Measurements from ENCODE around the gene ZW10.
"Not testable (repeated sequence)": the region's sequence is repeated elsewhere in the genome, so short reads cannot be mapped to it uniquely, and the experiment has no call there.

Gene ZW10

DNA sequence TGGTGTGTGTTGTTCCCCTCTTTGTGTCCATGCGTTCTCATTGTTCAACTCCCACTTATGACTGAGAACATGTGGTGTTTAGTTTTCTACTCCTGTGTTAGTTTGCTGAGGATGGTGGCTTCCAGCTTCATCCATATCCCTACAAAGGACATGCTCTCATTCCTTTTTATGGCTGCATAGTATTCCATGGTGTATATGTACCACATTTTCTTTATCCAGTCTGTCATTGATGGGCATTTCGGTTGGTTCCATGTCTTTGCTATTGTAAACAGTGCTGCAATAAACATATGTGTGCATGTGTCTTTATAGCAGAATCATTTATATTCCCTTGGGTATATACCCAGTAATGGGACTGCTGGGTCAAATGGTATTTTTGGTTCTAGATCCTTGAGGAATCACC lies 10.5 kb downstream of the ZW10 start:
- not testable (repeated sequence) for DNase-seq (ENCODE audit: low read depth)

- DNase-seq (ENCODE audit: low read depth), result no peak
These were observed 13.3 kb downstream of the ZW10 start for GRCh38 chr11:113760241-113760640.

DNA sequence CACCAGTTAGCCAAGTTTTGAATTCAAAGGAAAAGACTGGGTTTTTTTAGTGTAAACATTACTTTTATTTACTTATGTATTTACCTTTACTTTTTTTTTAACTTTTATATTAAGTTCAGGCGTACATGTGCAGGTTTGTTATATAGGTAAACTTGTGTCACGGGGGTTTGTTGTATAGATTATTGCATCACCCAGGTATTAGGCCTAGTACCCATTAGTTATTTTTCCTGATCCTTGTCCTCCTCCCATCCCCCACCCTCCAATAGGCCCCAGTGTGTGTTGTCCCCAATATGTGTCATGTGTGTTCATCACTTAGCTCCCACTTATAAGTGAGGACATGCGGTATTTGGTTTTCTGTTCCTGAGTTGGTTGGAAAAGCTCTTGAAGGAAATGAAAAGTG lies 20.6 kb downstream of the ZW10 start:
- no peak for DNase-seq (ENCODE audit: low read depth)

DNA sequence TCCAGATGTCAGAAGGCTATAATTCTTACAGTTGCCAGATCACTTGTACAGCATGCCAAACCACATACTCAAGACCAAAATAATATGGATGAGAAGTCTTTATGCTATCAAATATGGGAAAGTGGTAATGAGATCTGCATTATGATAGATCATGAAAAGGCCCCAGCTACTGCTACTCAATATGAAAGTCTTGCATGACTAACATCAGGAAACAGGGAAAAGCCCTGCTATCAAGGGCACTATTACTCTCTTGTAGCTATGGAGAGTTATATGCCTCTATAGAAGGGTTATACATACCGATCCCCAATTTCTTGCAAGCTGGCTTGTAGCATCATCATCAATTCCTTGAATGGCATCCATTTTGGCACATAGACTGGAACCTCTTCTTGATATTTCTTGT lies 37.2 kb downstream of the ZW10 start:
- no peak for DNase-seq (ENCODE audit: low read depth)

DNA sequence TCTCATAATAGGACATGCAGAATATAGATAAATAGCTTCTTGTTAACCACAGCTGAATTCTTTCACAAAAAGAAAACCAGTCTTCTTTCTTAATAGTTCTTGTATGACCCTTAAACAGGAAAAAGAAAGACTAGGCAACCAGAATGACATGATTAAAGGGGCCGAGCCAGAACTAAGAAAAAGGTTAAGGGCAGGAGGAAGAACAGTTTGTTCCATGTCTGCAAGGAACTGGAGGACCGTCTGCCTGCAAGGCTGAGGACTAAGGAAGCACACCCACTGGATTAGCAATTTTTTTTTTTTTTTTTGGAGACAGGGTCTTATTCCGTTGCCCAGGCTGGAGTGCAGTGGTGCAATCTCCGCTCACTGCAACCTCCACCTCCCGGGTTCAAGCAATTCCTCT lies 41.4 kb downstream of the ZW10 start:
- DNase-seq (ENCODE audit: low read depth), result no peak

GRCh38 chr11:113730887-113731726 lies 42.4 kb downstream of the ZW10 start:
- DNase-seq (ENCODE audit: low read depth), result no peak

GRCh38 chr11:113729456-113729855 lies 44.0 kb downstream of the ZW10 start:
- DNase-seq (ENCODE audit: low read depth), result no peak

DNA sequence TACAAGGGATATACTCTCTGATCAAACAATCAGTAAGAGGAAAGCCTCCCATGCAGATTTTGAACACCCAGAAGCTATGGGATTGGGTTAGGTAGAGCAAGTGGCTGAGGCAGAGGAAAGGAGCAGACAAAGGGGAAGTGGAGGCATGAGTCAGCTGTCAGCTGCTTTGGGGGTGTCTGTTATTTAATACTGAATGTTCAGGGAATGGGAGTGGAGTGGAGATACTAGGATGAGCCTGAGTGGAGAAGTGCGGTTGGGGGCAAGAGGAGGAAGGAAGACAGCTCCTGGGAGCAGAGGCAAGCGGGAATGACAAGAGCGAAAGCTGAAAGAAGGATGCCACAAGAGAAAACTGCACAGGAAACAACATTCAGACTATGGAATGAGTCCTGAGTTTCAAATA lies 44.7 kb downstream of the ZW10 start:
- DNase-seq (ENCODE audit: low read depth), result no peak

DNA sequence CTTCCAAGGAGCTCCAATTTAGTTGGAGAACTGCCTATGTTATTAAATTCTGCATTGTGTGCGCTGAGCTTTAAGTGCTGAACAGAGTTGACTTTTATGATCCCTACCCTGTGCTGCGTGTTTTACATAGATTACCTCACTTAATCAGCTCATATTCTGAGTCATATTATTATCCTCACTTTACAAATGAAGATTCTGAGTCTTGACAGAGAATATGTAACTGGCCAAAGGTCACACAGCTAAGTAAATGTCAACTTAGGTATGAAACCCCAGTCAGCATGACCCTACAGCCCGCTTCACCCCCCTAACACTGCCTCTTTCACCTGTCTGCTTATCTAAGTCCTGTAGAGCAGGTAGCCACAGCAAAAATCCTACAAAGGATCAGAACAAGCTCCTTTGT lies 47.6 kb downstream of the ZW10 start:
- DNase-seq (ENCODE audit: low read depth), result no peak

DNA sequence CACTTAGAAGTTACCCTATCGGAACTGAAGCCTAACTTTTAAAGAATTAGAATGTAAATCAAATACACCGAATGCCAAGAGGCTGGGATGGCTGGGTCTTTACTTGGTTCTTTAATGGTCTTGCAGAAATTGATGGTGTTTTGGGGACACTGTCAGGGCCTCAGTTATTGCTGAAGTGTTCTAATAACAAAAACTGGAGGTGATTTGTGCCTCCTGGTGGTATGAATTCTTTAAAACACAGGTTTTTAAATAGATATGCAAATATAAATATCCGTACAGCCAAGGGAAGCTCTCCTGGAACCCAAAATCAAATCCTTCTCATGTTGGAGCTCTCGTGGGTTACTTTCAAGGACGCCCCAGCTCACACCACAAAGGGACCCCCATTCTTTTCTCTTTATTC lies 48.1 kb downstream of the ZW10 start:
- DNase-seq (ENCODE audit: low read depth), result no peak

DNA sequence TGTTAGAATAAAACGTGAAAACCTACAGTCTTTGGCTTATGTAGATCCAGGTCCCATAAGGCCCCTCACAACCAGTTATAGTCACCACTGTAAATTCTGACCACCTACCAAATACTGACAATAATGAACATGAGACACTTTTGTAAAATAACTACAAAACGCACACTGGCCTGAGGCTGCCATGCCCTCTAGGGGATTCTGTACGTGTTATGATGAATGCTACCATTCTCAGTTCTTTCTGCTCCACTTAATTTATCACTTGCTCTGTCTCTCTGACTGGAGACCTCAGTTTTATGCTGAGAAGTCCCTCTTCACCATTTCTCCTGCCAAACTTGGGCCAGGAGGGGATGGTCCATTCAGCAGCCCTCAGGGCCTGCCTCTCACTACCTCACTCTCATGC lies 48.7 kb downstream of the ZW10 start:
- DNase-seq (ENCODE audit: low read depth), result no peak

GRCh38 chr11:113723787-113724186 lies 49.7 kb downstream of the ZW10 start:
- DNase-seq (ENCODE audit: low read depth), result no peak

- DNase-seq (ENCODE audit: low read depth), result no peak
These were observed 50.6 kb downstream of the ZW10 start for GRCh38 chr11:113722934-113723333.

DNA sequence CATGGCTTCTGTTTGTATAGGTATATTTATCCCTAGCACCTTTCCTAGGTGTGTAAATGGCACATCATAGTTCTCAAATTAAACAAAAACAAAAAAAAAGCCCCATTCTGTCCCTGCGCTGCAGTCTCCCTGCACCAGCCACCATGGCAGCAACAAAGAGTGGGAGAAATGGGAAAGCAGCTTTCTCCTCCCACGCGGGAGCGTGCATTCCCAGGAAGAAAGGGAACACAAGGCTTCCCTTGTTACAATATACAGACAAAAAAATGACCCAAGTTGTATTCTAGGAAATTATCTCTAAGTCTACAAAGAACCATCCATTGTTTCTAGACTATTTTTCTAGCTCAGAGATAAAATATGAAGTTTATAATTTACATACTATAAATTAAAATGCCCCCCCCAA lies 51.3 kb downstream of the ZW10 start:
- DNase-seq (ENCODE audit: low read depth), result no peak

DNA sequence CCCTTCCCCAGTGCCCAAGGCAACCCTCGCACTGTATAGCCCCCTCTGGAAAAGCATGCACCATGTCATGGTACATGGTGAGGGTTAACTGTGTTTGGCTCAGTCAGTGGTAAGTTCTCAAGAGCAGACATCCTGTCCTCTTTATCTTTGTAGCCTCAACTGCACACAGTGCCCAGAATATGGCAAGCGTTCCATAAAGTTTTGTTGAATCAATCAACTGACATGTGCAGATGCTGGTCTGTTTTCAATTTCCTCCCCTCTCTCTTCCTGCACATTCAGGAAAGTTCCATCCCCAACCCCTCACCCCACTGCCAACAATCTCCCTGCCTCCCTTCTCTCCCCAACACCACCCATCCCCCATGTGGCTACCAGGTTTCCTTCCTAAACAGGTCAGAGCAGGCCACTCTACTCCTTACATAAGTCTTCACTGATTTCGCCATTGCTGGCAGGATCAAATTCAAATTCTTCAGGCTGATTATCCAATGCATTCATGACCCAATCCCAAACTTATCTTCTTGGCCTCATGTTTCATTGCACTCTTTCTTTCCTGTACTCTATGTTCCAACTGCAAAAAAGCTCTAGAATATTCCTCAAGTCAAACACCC lies 51.9 kb downstream of the ZW10 start:
- DNase-seq (ENCODE audit: low read depth), result no peak

DNA sequence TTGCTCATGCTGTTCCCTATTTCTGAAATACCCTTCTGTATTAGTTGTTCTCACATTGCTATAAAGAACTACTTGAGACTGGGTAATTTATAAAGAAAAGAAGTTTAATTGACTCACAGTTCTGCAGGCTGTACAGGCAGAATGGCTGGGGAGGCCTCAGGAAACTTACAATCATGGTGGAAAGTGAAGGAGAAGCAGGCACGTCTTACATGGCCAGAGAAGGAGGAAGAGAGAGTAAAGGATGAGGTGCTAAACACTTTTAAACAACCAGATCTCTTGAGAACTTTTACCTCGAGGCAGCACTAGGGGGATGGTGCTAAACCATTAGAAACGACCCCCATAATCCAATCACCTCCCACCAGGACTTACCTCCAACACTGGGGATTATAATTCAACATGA lies 53.0 kb downstream of the ZW10 start:
- not testable (repeated sequence) for DNase-seq (ENCODE audit: low read depth)

DNA sequence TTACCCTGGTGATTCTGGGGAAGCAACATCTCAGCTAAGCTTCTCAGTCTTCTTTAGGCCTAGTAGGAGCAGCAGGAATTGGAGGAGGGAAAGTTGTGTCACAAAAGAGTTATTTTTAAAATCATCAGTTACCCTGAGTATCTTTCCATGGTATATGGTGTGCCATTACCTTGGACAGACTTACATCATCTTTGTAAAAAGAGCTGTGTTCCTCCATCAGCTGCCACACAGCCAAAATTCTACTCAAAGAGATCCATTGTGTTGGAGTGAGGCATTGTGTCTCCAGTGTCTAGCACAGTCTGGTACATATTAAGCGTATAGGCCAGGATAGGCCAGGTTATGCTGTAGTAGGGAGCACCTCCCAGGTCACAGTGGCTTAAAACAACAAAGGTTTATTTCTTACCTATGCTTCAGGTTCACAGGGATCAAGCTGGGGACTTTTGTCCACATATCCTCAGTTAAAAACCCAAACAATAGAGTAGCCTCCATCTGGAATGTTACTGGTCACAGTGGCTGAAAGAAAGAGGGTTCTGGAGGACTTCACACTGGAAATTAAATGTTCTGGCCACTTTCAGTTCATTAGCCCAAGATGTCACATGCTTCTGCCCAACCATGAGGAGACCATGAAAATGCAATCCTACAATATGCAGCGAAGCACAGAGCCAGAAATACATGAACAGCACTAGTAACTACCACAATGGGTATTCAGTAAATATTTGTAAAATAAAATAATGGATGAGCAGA lies 57.4 kb downstream of the ZW10 start:
- DNase-seq (ENCODE audit: low read depth), result no peak

GRCh38 chr11:113715273-113715672 lies 58.2 kb downstream of the ZW10 start:
- DNase-seq (ENCODE audit: low read depth), result no peak

GRCh38 chr11:113710989-113711388 lies 62.5 kb downstream of the ZW10 start:
- DNase-seq (ENCODE audit: low read depth), result no peak

GRCh38 chr11:113705871-113706655 lies 67.4 kb downstream of the ZW10 start, which contains the start of gene TMPRSS5:
TMPRSS5 (minus strand) TSS chr11:113706308; CDS start chr11:113706224, 84 bp downstream.
- no peak for DNase-seq (ENCODE audit: low read depth)

DNA sequence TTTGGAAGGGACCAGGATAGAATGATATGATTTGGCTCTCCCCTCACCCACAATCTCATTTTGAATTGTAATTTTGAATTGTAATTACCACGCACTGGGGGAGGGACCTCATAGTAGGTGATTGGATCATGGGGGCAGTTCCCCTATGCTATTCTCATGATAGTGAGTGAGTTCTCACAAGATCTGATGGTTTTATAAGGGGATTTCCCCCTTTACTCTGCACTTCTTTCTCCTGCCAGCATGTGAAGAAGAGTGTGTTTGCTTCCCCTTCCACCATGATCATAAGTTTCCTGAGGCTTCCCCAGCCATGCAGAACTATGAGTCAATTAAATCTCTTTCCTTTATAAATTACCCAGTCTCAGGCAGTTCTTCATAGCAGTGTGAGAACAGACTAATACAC lies 69.9 kb downstream of the ZW10 start:
- DNase-seq (ENCODE audit: low read depth), result not testable (repeated sequence)

GRCh38 chr11:113701491-113701890 lies 72.0 kb downstream of the ZW10 start:
- no peak for DNase-seq (ENCODE audit: low read depth)

Measured in stimulated activated CD4-positive, alpha-beta T cell treated with anti-CD3 and anti-CD28 coated beads, Interleukin-2, amount 100 ng/mL, for 4 hours (primary cell).